Measurements from ENCODE around the gene CDK5RAP3. TPM values are rescaled to one million over a fixed set of nuclear protein-coding genes. Genes with fewer than 3 reads are reported as not detected.

The CDK5RAP3 gene
- total RNA-seq, 4 donors from 2014 or later: 95.8 to 115 (median 107) TPM

GRCh38 chr17:47975823-47976205 is 4.9 kb downstream of the CDK5RAP3 start:
- intact Hi-C loops (cut with DNase I; ENCODE audit: low total_unique reads): no loop called here
- TF ChIP-seq CTCF (IDR thresholded peaks at IDR 0.05) (no peak), POLR2A (IDR thresholded peaks at IDR 0.05) (no peak)
- DNase-seq (ENCODE audit: low spot score in 2 of 2): no peak
- WGBS, 2 donors: 93% methylated on average over 10 of the region's 10 CpGs
- H3K4me3 ChIP-seq (ENCODE audit: low read depth, poor library complexity, severe bottlenecking): no peak overlapping the region

DNA sequence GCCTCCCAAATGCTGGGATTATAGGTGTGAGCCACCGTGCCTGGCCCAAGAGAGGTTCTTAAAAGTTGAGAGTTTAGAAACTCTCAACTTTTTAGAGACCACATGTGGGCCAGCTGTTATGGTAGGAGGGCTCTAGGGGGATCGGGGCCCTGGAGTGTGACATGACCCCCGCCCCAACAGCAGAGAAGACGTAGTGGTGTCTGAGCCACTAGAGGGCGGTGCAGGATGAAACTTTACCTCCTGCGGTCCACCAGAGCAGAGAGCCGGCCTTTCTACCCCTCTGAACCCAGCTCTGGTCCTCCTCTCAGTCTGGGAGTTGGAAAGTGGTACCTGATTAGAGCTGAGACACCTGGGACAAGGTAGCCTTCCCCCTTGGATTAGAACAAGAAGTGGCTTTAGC is 7.4 kb downstream of the CDK5RAP3 start:
- WGBS, 2 donors: 36 to 51% methylated on average over 7 of the region's 7 CpGs
- no peak for DNase-seq (ENCODE audit: low spot score in 2 of 2)
- TF ChIP-seq POLR2A (IDR thresholded peaks at IDR 0.05) (no peak), CTCF (IDR thresholded peaks at IDR 0.05) (no peak)
- no peak overlapping the region for H3K4me3 ChIP-seq (ENCODE audit: low read depth, poor library complexity, severe bottlenecking)
- intact Hi-C loops (cut with DNase I; ENCODE audit: low total_unique reads): no loop called here

GRCh38 chr17:47980541-47980940 is 9.6 kb downstream of the CDK5RAP3 start:
- no peak overlapping the region for H3K4me3 ChIP-seq (ENCODE audit: low read depth, poor library complexity, severe bottlenecking)
- DNase-seq (ENCODE audit: low spot score in 2 of 2): no peak
- TF ChIP-seq POLR2A (IDR thresholded peaks at IDR 0.05): no peak
- no peak for TF ChIP-seq CTCF (IDR thresholded peaks at IDR 0.05)
- intact Hi-C loops (cut with DNase I; ENCODE audit: low total_unique reads): no loop called here

DNA sequence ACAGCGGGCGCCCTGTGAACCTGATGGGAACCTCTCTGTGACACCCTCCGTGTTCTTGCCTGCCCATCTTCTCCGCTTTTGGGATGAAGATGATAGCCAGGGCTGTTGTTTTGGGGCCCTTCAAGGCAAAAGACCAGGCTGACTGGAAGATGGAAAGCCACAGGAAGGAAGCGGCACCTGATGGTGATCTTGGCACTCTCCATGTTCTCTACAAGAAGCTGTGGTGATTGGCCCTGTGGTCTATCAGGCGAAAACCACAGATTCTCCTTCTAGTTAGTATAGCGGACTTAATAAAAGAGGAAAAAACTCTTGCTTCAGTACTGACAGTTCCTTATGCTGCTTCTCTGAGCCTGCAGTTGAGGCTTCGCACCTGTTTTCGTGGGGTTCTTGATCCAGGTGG is 10.5 kb downstream of the CDK5RAP3 start:
- intact Hi-C loops (cut with DNase I; ENCODE audit: low total_unique reads): no loop called here
- DNase-seq (ENCODE audit: low spot score in 2 of 2): no peak
- no peak overlapping the region for H3K4me3 ChIP-seq (ENCODE audit: low read depth, poor library complexity, severe bottlenecking)
- TF ChIP-seq CTCF (IDR thresholded peaks at IDR 0.05): no peak
- TF ChIP-seq POLR2A (IDR thresholded peaks at IDR 0.05): no peak
- 87 to 96% methylated on average over 9 of the region's 9 CpGs for WGBS, 2 donors

- no peak overlapping the region for H3K4me3 ChIP-seq (ENCODE audit: low read depth, poor library complexity, severe bottlenecking)
- 70 to 78% methylated on average over 14 of the region's 14 CpGs for WGBS, 2 donors
- intact Hi-C loops (cut with DNase I; ENCODE audit: low total_unique reads): no loop called here
- TF ChIP-seq POLR2A (IDR thresholded peaks at IDR 0.05) (no peak), CTCF (IDR thresholded peaks at IDR 0.05) (no peak)
- no peak for DNase-seq (ENCODE audit: low spot score in 2 of 2)
Measured at GRCh38 chr17:47982091-47982617, 11.2 kb downstream of the CDK5RAP3 start.

DNA sequence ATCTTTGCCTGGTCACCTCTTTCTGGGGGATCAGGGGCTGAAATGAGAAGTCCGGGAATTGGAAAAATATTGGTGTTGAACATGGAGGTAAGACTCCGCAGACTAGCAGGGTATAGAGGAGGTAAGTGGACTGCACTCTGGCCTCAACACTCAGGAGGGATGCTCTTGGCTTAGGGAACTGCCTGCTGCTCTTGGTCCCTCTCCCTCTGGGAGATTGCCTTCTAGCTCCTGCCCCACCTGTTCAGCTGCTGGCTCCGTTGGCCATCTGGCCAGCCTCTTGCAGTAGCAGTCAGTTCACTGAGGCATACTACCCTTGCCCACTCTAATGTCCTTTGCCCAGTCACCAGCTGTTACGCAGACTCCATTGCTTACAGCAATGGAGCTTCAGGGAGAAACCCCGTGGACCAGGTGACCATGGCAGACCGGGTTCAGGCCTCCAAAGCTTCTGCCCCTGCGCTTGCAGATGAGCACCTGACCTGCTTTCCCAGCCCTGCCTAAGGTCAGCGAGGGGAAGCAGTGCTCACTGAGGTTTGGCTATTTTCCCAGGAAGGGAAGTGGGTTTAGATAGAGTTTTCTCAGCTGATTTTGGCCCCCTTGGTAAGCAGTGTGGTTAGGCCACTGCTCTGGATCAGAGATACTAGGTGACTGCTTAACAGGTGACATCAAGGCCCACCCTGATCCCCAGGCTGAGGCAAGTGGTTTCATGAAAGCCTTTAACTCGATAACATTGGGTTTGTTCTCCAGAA is 11.9 kb downstream of the CDK5RAP3 start:
- 80 to 86% methylated on average over 9 of the region's 9 CpGs for WGBS, 2 donors
- TF ChIP-seq POLR2A (IDR thresholded peaks at IDR 0.05): no peak
- no peak for TF ChIP-seq CTCF (IDR thresholded peaks at IDR 0.05)
- intact Hi-C loops (cut with DNase I; ENCODE audit: low total_unique reads): no loop called here
- no peak overlapping the region for H3K4me3 ChIP-seq (ENCODE audit: low read depth, poor library complexity, severe bottlenecking)
- DNase-seq (ENCODE audit: low spot score in 2 of 2): no peak

Data from lower leg skin (tissue), 4 donors.